ENCODE data around the gene KIF26A.

KIF26A gene

DNA sequence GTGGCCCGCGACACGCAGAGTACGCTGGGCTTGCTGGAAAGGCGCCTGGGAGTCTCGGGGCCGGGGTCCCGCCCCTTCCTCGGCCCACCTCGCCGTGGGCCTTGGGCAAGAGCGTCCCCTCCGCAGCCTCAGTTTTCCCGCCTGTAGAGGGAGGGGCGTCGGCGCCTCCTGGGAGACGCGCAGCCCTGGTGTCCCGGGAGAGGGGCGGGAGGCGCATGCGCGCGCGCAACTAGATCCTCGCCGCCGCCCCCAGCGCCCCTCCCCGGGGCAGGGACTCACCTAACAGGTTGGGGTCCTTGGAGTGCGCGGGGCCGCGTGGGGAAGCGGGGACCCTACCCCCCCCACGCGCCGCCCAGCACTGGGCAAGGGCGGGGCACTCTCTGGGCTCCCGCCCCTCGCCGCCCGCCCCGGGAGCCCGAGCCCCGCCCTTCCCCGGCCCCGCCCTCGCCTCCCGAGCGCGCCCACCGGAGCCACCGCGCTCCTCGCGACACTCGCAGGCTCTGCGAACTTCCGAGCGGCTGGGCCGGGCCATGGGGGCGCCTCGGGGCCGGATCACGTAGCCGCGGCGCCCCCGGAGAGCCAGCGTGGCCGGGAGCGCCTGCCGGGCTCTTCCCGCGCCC lies at the start of gene KIF26A:
Gene KIF26A (plus strand): TSS at position 490 of the 620 bp plus-strand sequence. CDS start 136 bp downstream, outside the sequence.
- no peak for DNase-seq (ENCODE audit: low read depth)
- no peak within 1 kb of the TSS for H3K4me3 ChIP-seq (ENCODE audit: low read depth, low read length)
- no peak for TF ChIP-seq MYC (IDR thresholded peaks at IDR 0.05; ENCODE audit: low read depth, low read length)
- TF ChIP-seq, protein P1, sequence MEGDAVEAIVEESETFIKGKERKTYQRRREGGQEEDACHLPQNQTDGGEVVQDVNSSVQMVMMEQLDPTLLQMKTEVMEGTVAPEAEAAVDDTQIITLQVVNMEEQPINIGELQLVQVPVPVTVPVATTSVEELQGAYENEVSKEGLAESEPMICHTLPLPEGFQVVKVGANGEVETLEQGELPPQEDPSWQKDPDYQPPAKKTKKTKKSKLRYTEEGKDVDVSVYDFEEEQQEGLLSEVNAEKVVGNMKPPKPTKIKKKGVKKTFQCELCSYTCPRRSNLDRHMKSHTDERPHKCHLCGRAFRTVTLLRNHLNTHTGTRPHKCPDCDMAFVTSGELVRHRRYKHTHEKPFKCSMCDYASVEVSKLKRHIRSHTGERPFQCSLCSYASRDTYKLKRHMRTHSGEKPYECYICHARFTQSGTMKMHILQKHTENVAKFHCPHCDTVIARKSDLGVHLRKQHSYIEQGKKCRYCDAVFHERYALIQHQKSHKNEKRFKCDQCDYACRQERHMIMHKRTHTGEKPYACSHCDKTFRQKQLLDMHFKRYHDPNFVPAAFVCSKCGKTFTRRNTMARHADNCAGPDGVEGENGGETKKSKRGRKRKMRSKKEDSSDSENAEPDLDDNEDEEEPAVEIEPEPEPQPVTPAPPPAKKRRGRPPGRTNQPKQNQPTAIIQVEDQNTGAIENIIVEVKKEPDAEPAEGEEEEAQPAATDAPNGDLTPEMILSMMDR (IDR thresholded peaks at IDR 0.05; ENCODE audit: low read depth, low read length), result no peak

DNA sequence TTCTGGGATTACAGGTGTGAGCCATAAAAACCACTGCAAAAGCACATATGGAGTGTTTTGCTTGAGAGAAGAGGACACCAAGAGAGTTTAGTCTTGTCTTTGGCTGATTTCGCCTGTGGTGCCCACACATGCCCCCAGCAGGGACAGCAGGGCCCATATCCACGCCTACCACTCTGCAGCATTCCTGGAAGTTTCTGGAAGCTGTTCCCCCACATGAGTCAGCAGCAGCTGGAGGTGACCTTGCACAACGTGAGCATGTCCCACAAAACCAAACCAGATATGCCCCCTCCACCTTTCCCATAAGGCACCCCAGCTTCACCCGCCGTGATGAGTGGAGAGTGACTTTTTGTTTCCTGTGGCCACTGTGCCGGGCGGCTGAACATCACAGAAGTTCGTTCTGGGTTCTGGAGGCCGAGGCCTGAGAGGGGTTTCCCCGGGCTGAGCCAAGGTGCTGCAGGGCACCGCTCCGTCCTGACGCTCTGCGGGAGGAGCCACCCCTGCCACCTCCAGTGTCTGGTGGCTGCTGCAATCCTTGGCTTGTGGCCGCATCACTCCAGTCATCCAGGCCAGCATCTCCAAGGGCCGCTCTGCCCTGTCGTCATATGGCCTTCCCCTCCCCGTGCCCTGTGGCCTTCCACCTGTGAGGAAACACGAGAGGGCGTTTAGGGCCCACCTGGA lies 48.2 kb upstream of the KIF26A start:
- H3K4me3 ChIP-seq (ENCODE audit: low read depth, low read length), result no peak overlapping the region
- TF ChIP-seq, protein P2, sequence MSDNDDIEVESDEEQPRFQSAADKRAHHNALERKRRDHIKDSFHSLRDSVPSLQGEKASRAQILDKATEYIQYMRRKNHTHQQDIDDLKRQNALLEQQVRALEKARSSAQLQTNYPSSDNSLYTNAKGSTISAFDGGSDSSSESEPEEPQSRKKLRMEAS (IDR thresholded peaks at IDR 0.05; ENCODE audit: low read depth, low read length), result no peak
- TF ChIP-seq MYC (IDR thresholded peaks at IDR 0.05; ENCODE audit: low read depth, low read length) (no peak), POLR2A (IDR thresholded peaks at IDR 0.05; ENCODE audit: extremely low read depth, insufficient read length) (no peak)
- TF ChIP-seq, protein P1 (IDR thresholded peaks at IDR 0.05; ENCODE audit: low read depth, low read length), result no peak
- no peak for DNase-seq (ENCODE audit: low read depth)

DNA sequence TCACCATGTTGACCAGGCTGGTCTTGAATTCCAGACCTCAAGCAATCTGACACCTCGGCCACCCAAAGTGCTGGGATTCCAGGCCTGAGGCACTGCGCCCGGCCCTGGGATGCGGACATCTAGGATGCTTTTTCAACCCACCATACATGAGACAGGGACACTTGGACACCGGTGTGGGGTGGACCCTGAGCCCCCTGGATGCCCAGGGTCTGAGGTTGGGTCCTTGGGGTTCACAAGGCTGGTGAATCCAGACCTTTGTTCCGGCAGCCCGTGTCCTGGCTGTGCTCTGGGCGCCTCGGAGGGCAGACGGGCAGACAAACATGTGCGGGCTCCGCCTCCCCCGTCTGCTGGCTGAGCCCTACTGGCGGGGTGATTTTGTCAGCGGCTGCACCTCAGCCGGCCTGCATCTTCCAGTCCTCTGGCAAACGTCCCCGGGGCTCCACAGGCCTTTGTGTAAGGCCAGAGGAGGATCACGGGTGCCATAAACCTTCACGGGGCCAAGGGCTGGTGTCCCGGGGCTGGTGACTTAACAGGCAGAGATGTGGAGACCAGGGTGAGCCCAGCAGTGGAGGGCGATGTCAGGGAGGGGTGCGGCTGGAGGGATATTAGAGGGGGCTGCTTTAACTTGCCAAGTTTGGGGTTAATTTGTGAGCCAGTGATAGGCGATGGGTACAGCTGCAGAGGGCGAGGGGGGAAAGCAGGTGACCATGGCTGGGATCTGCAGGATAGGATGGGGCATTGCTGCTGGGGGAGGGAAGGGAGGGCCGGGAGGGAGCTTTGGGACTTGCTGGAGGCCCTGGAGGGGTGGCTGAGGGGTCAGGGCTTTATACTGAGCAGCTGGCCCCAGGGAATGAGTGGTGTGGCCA lies 47.1 kb upstream of the KIF26A start:
- TF ChIP-seq POLR2A (IDR thresholded peaks at IDR 0.05; ENCODE audit: extremely low read depth, insufficient read length), result no peak
- TF ChIP-seq, protein P2 (IDR thresholded peaks at IDR 0.05; ENCODE audit: low read depth, low read length), result no peak
- TF ChIP-seq MYC (IDR thresholded peaks at IDR 0.05; ENCODE audit: low read depth, low read length), result no peak
- TF ChIP-seq, protein P1 (IDR thresholded peaks at IDR 0.05; ENCODE audit: low read depth, low read length), result no peak
- H3K4me3 ChIP-seq (ENCODE audit: low read depth, low read length), result no peak overlapping the region
- no peak for DNase-seq (ENCODE audit: low read depth)

DNA sequence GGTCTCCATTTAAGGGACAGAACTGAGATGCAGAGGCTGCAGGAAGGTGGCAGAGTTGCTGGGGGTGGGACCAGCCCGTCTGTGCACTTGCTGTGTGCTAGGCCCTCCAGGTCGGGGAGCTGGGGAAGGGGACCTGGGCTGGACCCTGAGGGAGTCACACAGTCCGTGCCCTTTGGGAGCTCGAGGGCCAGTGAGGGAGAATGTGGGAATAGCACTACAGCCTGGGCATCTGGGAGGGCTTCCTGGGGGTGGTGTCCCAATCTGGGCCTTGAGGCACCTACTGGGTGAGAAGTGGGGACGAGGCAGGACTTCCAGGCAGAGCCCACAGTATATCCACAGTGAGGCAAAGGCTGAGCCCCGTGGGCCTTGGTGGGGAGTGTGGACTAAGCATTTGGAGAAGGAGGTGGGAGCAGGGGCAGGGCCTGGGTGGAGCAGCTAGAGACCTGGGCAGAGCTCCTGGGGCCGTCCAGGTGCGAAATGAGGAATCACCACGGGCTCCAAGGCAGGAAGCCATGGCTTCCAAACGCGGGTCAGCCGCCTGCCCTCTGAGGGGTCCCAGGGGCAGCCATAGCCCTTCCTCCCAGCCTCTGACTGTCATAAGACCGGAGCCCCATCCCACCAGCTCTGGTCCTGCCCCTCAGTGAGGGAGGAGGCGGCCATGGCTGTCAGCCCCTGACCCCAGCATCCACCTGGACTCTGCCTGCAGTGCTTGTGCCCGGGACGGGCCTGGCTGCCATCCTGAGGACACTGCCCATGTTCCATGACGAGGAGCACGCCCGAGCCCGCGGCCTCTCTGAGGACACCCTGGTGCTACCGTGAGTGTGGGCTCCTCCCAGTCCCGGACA lies 46.2 kb upstream of the KIF26A start:
- no peak for DNase-seq (ENCODE audit: low read depth)
- H3K4me3 ChIP-seq (ENCODE audit: low read depth, low read length), result no peak overlapping the region
- TF ChIP-seq MYC (IDR thresholded peaks at IDR 0.05; ENCODE audit: low read depth, low read length) (no peak), POLR2A (IDR thresholded peaks at IDR 0.05; ENCODE audit: extremely low read depth, insufficient read length) (no peak)
- TF ChIP-seq, protein P1 (IDR thresholded peaks at IDR 0.05; ENCODE audit: low read depth, low read length), result no peak
- TF ChIP-seq, protein P2 (IDR thresholded peaks at IDR 0.05; ENCODE audit: low read depth, low read length), result no peak

- DNase-seq (ENCODE audit: low read depth), result no peak
- TF ChIP-seq, protein P2 (IDR thresholded peaks at IDR 0.05; ENCODE audit: low read depth, low read length), result no peak
- no peak for TF ChIP-seq MYC (IDR thresholded peaks at IDR 0.05; ENCODE audit: low read depth, low read length)
- TF ChIP-seq, protein P1 (IDR thresholded peaks at IDR 0.05; ENCODE audit: low read depth, low read length), result no peak
- no peak for TF ChIP-seq POLR2A (IDR thresholded peaks at IDR 0.05; ENCODE audit: extremely low read depth, insufficient read length)
- H3K4me3 ChIP-seq (ENCODE audit: low read depth, low read length), result no peak overlapping the region
Measured at GRCh38 chr14:104092931-104093365, 45.4 kb upstream of the KIF26A start.
